Hepatocyte (in vitro differentiated cells): Measurements from ENCODE around the gene CARD8.

Experiments used
- CTCF ChIP-seq: fragments of 200-600 bp; sonication (generic); IDR thresholded peaks from 2 replicates; pipeline ENCODE4 v1.5.1; 2016; ENCODE audit warnings: antibody characterized with exemption, mild to moderate bottlenecking; ENCODE audit not compliant: poor library complexity
- EZH2 ChIP-seq: fragments of 200-600 bp; sonication (generic); IDR thresholded peaks from 2 replicates; pipeline ENCODE4 v1.6.1; 2016; ENCODE audit warnings: antibody characterized with exemption, mild to moderate bottlenecking, borderline replicate concordance

GRCh38 chr19:48196933-48197665 lies 58.6 kb downstream of the CARD8 start:
- no peak for TF ChIP-seq CTCF
- no peak for TF ChIP-seq EZH2
